GM18502 (cell line): ENCODE results near the gene SELENOS.

Experiments
- ATAC-seq: cut with Tn5 transposase; IDR thresholded peaks from one replicate; pipeline ENCODE4 v1.9.1; 2021; ENCODE audit warnings: mild to moderate bottlenecking; ENCODE audit not compliant: unreplicated experiment, poor library complexity

SELENOS gene

DNA sequence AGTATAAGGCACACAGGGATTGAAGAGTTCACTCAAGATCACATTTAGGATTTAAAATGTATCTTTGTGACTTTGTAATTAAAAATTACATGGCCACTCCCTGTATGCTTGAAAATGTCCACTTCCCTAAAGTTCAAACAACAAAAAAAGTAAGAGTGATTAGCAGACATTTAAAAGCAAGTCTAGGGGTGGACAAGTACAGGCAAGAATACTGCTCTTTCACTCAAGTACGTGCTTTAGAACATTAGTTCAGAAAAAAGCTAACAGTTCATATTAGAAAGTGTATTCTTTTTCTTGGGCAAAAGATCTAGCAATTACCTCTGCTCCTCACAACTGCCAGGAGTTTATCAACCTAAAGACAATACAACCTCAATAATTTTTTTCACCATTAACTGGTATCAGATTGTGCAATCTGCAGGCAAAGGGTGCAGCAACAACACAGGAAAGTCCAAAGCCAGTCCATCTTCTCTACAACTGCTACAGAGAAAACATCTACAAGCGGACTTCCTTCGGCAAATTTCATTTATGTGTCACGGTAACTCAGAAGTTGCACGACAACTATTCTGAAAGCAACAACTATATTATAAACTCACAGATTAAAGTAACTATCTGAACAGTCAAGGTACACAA, 43.5 kb downstream of the SELENOS start:
- ATAC-seq = no peak

- ATAC-seq = no peak
Measured at GRCh38 chr15:101232677-101233076, 44.6 kb downstream of the SELENOS start.

DNA sequence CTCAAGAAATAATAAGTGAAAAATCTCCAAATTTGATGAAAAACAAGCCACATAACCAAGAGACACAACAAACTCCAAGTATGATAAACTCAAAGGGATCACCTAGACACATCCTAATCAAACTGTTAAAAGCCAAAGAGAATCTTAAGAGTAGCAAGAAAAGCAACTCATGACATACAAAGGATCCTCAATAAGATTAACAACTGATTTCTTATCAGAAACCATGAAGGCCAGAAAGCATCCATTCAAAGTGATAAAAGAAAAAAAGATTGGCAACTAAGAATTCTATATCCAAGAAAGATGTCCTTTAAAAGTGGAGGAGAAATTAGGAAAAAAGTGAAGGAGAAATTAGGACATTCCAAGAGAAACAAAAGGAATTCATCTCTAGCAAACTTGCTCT, 49.0 kb downstream of the SELENOS start:
- ATAC-seq = no peak

GRCh38 chr15:101225658-101226057, 51.6 kb downstream of the SELENOS start:
- no peak for ATAC-seq
